K562 (cell line): ENCODE data around the gene RPTOR. TPM values are rescaled to one million over a fixed set of nuclear protein-coding genes. Genes with fewer than 3 reads are reported as not detected.

Experiments used
- ATF1 ChIP-seq, 2 experiments: fragments of 450-650 bp in 1 of 2; IDR thresholded peaks; 2 replicates each; pipeline ENCODE4 v1.6.1; 2016; ENCODE audit warnings: missing compliant biosample characterization in 1 of 2, missing genetic modification characterization in 1 of 2
- HNRNPL ChIP-seq: fragments of 200-400 bp; formaldehyde crosslinking; IDR thresholded peaks from 2 replicates; pipeline ENCODE4 v1.6.1; 2017; ENCODE audit warnings: low read depth, mild to moderate bottlenecking, low read length
- JUN ChIP-seq, 2 experiments: sonication (generic) in 1 of 2; formaldehyde crosslinking in 1 of 2; IDR thresholded peaks; 2 replicates each; pipeline versions ENCODE4 v1.6.1 to v1.8.0; 2012 to 2022; ENCODE audit warnings: borderline replicate concordance in 2 of 2, mild to moderate bottlenecking in 2 of 2, improper control_type of control experiment in 1 of 2, low read depth in 1 of 2, low read length in 1 of 2, missing genetic modification reagents in 1 of 2
- JUNB ChIP-seq: fragments of 450-650 bp; formaldehyde crosslinking; conservative IDR thresholded peaks from 2 replicates; pipeline ENCODE4 v1.4.0; 2020; ENCODE audit warnings: mild to moderate bottlenecking
- MAZ ChIP-seq, 2 experiments: fragments of 450-650 bp in 1 of 2; sonication (generic) in 1 of 2; formaldehyde crosslinking; IDR thresholded peaks in 1 of 2; conservative IDR thresholded peaks in 1 of 2; 2 replicates each; pipeline versions ENCODE4 v1.4.0 to v1.5.0; 2020; ENCODE audit warnings: mild to moderate bottlenecking in 1 of 2, missing genetic modification reagents in 1 of 2
- NR2C2 ChIP-seq, 2 experiments: fragments of 200-800 bp in 1 of 2; sonication (Bioruptor generic) in 1 of 2; sonication (generic) in 1 of 2; formaldehyde crosslinking in 1 of 2; IDR thresholded peaks; 2 replicates each; pipeline versions ENCODE4 v1.6.1 to v1.8.0; 2016 to 2022; ENCODE audit warnings: mild to moderate bottlenecking in 1 of 2, missing compliant biosample characterization in 1 of 2, missing genetic modification characterization in 1 of 2, missing genetic modification reagents in 1 of 2
- PCBP2 ChIP-seq: fragments of 200-400 bp; formaldehyde crosslinking; IDR thresholded peaks from 2 replicates; pipeline ENCODE4 v1.6.1; 2018; ENCODE audit warnings: low read length, low read depth, mild to moderate bottlenecking, moderate library complexity; ENCODE audit not compliant: poor library complexity, severe bottlenecking
- SIN3A ChIP-seq, 2 experiments: fragments of 150-350 bp in 1 of 2; IDR thresholded peaks; 2 replicates each; pipeline ENCODE4 v1.6.1; 2011 to 2016; ENCODE audit warnings: borderline replicate concordance in 2 of 2, low read depth in 2 of 2, low read length in 2 of 2, mild to moderate bottlenecking in 2 of 2, moderate library complexity in 2 of 2; ENCODE audit not compliant: control insufficient read depth in 1 of 2
- SMARCA4 ChIP-seq: fragments of 450-650 bp; IDR thresholded peaks from 2 replicates; pipeline ENCODE4 v1.6.1; 2016
- SP1 ChIP-seq: sonication (generic); formaldehyde crosslinking; IDR thresholded peaks from 2 replicates; pipeline ENCODE4 v1.8.1; 2022; ENCODE audit warnings: mild to moderate bottlenecking, missing genetic modification reagents
- TBP ChIP-seq: optimal IDR thresholded peaks from 2 replicates; pipeline ENCODE3; 2011; ENCODE audit warnings: low read depth, low read length, improper control_type of control experiment
- YY1 ChIP-seq, 3 experiments: IDR thresholded peaks; 2 replicates each; pipeline ENCODE4 v1.6.1; 2011; ENCODE audit warnings: low read length in 2 of 3, mild to moderate bottlenecking in 2 of 3, moderate library complexity in 2 of 3, borderline replicate concordance in 1 of 3, control low read depth in 1 of 3, low read depth in 1 of 3; ENCODE audit not compliant: insufficient read depth in 3 of 3, insufficient replicate concordance in 2 of 3, control insufficient read depth in 1 of 3, insufficient read length in 1 of 3; ENCODE audit errors: extremely low read depth in 1 of 3
- ZNF511 ChIP-seq: sonication (generic); formaldehyde crosslinking; IDR thresholded peaks from 2 replicates; pipeline ENCODE4 v1.8.0; 2022; ENCODE audit warnings: mild to moderate bottlenecking, missing genetic modification reagents
- ZNF79 ChIP-seq: fragments of 250-450 bp; sonication (Bioruptor Pico); IDR thresholded peaks from 2 replicates; pipeline ENCODE4 v1.4.0; 2020; ENCODE audit warnings: low read depth, mild to moderate bottlenecking, moderate library complexity
- polyA plus RNA-seq, 8 experiments: library from polyadenylated mRNA; depleted of rRNA in 4 of 8; stranded (reverse) in 5 of 8; unstranded in 3 of 8; fragments of >200 nt; fragmentation: Nextera tagmentation in 2 of 8; fragmentation: Illumina TruSeq in 1 of 8; extraction: Ambion mirVana in 2 of 8; extraction: Trizol in 1 of 8; gene quantifications; 2 replicates each; pipeline versions ENCODE4 v1.2.1 to v1.2.3, GENCODE V29; 2011 to 2014; ENCODE audit warnings: inconsistent platforms in 1 of 8, missing spikeins in 1 of 8
- total RNA-seq, 7 experiments: library from RNA; depleted of rRNA in 6 of 7; stranded (reverse); fragments of >200 nt in 6 of 7; fragmentation: Illumina TruSeq in 2 of 7; extraction: Trizol in 2 of 7; gene quantifications; 2 replicates each; pipeline versions ENCODE4 v1.2.1 to v1.2.3, GENCODE V29; 2011 to 2021; ENCODE audit warnings: low replicate concordance in 1 of 7
- TF ChIP-seq, protein P1 (sequence below), 2 experiments: fragments of 150-350 bp in 1 of 2; IDR thresholded peaks; 2 replicates each; pipeline ENCODE4 v1.6.1; 2012 to 2016; ENCODE audit warnings: low read depth in 2 of 2, low read length in 2 of 2, mild to moderate bottlenecking in 1 of 2, moderate library complexity in 1 of 2
- TF ChIP-seq, protein P2 (sequence below): sonication (generic); formaldehyde crosslinking; IDR thresholded peaks from 2 replicates; pipeline ENCODE4 v1.8.0; 2023; ENCODE audit warnings: mild to moderate bottlenecking, missing genetic modification reagents

Gene RPTOR
- total and polyA plus RNA-seq, 9 of the 15 experiments (the other 6 are each of a cell fraction or from before 2014, with no cell fraction given): 0.24 to 54.1 (median 10.2) TPM

DNA sequence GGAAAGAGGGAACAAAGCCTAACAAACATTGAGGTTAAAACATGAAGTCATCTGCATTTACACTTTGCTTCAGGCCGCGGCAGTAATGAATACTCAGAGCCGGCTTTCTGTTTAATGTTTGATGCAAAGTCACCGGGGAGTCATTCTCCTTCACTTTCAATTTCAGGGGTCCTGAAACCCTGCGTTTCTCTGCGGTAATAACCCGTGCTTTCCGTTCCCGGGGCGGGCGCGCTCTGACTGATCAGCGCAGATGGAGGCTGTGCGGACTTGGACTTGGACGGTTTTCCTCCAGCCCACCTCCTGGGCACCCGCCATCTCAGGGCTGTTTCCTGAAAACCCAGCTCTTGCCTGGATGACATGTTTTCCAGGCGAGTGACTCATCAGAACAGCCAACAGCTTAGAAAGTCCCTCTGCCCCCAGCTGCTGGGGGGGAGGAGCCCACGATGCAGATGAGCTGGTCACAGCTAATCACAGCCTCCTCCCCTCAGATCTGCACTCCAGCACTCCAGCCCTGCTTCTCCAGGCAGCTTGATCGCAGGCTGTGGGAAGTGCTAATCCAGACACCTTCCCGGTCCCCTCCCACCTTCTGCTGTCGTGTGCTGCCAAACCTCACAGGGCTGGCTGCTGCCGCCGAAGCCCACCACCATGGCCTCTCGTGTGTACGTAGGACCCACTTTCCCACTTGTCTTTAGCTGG, 288.4 kb downstream of the RPTOR start (continued):
- peak; percentile 76 to 96 for TF ChIP-seq MAZ (CRISPR knock-in tag; conservative IDR thresholded peaks at IDR 0.05 in 1 of 2, IDR thresholded peaks at IDR 0.05 in 1 of 2)
- TF ChIP-seq ATF1 (CRISPR knock-in tag; IDR thresholded peaks at IDR 0.05): no peak
- peak; percentile 73 for TF ChIP-seq ATF1 (tag; IDR thresholded peaks at IDR 0.05)
- TF ChIP-seq SIN3A (IDR thresholded peaks at IDR 0.05; ENCODE audit: borderline replicate concordance in 2 of 2, control insufficient read depth in 1 of 2, low read depth in 2 of 2, low read length in 2 of 2): peak; percentile 66 to 80; a peak in 2 of 4 replicates
- TF ChIP-seq, protein P1, sequence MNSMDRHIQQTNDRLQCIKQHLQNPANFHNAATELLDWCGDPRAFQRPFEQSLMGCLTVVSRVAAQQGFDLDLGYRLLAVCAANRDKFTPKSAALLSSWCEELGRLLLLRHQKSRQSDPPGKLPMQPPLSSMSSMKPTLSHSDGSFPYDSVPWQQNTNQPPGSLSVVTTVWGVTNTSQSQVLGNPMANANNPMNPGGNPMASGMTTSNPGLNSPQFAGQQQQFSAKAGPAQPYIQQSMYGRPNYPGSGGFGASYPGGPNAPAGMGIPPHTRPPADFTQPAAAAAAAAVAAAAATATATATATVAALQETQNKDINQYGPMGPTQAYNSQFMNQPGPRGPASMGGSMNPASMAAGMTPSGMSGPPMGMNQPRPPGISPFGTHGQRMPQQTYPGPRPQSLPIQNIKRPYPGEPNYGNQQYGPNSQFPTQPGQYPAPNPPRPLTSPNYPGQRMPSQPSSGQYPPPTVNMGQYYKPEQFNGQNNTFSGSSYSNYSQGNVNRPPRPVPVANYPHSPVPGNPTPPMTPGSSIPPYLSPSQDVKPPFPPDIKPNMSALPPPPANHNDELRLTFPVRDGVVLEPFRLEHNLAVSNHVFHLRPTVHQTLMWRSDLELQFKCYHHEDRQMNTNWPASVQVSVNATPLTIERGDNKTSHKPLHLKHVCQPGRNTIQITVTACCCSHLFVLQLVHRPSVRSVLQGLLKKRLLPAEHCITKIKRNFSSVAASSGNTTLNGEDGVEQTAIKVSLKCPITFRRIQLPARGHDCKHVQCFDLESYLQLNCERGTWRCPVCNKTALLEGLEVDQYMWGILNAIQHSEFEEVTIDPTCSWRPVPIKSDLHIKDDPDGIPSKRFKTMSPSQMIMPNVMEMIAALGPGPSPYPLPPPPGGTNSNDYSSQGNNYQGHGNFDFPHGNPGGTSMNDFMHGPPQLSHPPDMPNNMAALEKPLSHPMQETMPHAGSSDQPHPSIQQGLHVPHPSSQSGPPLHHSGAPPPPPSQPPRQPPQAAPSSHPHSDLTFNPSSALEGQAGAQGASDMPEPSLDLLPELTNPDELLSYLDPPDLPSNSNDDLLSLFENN (IDR thresholded peaks at IDR 0.05; ENCODE audit: low read depth in 2 of 2, low read length in 2 of 2): no peak
- no peak; the same call in none of the 2 replicates for TF ChIP-seq SP1 (CRISPR knock-in tag)
- peak; percentile 26 to 91 (median 79) for TF ChIP-seq YY1 (IDR thresholded peaks at IDR 0.05; ENCODE audit: borderline replicate concordance in 1 of 3, control insufficient read depth in 1 of 3, extremely low read depth in 1 of 3, insufficient read depth in 3 of 3, insufficient read length in 1 of 3, insufficient replicate concordance in 2 of 3, low read depth in 1 of 3, low read length in 2 of 3)
- TF ChIP-seq ZNF511 (CRISPR knock-in tag): peak; percentile 75; the same call in 1 of the 2 replicates
- peak; percentile 92 for TF ChIP-seq JUN (IDR thresholded peaks at IDR 0.05; ENCODE audit: borderline replicate concordance, low read depth, low read length)
- peak; percentile 90; the same call in 1 of the 2 replicates for TF ChIP-seq JUN (CRISPR knock-in tag; IDR thresholded peaks at IDR 0.05; ENCODE audit: borderline replicate concordance)
- no peak for TF ChIP-seq NR2C2 (CRISPR knock-in tag; IDR thresholded peaks at IDR 0.05)
- peak; percentile 40; the same call in 1 of the 2 replicates for TF ChIP-seq NR2C2 (tag; IDR thresholded peaks at IDR 0.05)
- TF ChIP-seq, protein P2, sequence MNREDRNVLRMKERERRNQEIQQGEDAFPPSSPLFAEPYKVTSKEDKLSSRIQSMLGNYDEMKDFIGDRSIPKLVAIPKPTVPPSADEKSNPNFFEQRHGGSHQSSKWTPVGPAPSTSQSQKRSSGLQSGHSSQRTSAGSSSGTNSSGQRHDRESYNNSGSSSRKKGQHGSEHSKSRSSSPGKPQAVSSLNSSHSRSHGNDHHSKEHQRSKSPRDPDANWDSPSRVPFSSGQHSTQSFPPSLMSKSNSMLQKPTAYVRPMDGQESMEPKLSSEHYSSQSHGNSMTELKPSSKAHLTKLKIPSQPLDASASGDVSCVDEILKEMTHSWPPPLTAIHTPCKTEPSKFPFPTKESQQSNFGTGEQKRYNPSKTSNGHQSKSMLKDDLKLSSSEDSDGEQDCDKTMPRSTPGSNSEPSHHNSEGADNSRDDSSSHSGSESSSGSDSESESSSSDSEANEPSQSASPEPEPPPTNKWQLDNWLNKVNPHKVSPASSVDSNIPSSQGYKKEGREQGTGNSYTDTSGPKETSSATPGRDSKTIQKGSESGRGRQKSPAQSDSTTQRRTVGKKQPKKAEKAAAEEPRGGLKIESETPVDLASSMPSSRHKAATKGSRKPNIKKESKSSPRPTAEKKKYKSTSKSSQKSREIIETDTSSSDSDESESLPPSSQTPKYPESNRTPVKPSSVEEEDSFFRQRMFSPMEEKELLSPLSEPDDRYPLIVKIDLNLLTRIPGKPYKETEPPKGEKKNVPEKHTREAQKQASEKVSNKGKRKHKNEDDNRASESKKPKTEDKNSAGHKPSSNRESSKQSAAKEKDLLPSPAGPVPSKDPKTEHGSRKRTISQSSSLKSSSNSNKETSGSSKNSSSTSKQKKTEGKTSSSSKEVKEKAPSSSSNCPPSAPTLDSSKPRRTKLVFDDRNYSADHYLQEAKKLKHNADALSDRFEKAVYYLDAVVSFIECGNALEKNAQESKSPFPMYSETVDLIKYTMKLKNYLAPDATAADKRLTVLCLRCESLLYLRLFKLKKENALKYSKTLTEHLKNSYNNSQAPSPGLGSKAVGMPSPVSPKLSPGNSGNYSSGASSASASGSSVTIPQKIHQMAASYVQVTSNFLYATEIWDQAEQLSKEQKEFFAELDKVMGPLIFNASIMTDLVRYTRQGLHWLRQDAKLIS (CRISPR knock-in tag): no peak
- no peak for TF ChIP-seq PCBP2
- TF ChIP-seq HNRNPL: no peak
- peak; percentile 47 for TF ChIP-seq TBP
- peak; percentile 85 for TF ChIP-seq JUNB
- TF ChIP-seq SMARCA4: peak; percentile 88
- no peak for TF ChIP-seq ZNF79 (CRISPR knock-in tag)
